Adrenal gland (tissue), 12 donors: ENCODE data around the gene HECW1. TPM values are rescaled to one million over a fixed set of nuclear protein-coding genes. Genes with fewer than 3 reads are reported as not detected.

Experiments
- DNase-seq, 7 donors: peaks; one replicate each; pipeline ENCODE4 v3.0.0-alpha.2; 2019 to 2020
- H3K27ac ChIP-seq, 5 donors: fragments of 200-600 bp; sonication (generic) in 4 of 5; 1 replicate in 3 of 5; 2 replicates in 2 of 5; pipeline versions ENCODE4 v1.5.1 to v1.8.0; 2016 to 2020; ENCODE audit warnings: mild to moderate bottlenecking in 1 of 5
- H3K27me3 ChIP-seq: fragments of 200-600 bp; 2 replicates; pipeline ENCODE4 v1.8.0; 2021
- H3K36me3 ChIP-seq, 2 donors: fragments of 200-600 bp; replicated peaks in 1 of 2; 1 replicate in 1 of 2; 2 replicates in 1 of 2; pipeline versions ENCODE4 v1.5.1 to v1.8.0; 2018 to 2022
- H3K4me1 ChIP-seq, 2 donors: fragments of 200-600 bp; replicated peaks in 1 of 2; 1 replicate in 1 of 2; 2 replicates in 1 of 2; pipeline versions ENCODE4 v1.5.1 to v1.8.0; 2018 to 2021
- H3K4me3 ChIP-seq, 4 donors: fragments of 200-600 bp; sonication (generic) in 3 of 4; one replicate each; pipeline ENCODE4 v1.5.1; 2016 to 2018
- H3K9me3 ChIP-seq, 3 donors: fragments of 200-600 bp; sonication (generic) in 1 of 3; replicated peaks in 1 of 3; 1 replicate in 2 of 3; 2 replicates in 1 of 3; pipeline versions ENCODE4 v1.5.1 to v1.8.0; 2016 to 2021
- CTCF ChIP-seq, 6 experiments: fragments of 450-650 bp in 4 of 6; fragments of 200-600 bp in 2 of 6; sonication (generic) in 1 of 6; IDR thresholded peaks; 1 replicate in 5 of 6; 2 replicates in 1 of 6; pipeline versions ENCODE4 v1.5.1 to v1.8.0; 2016 to 2021; ENCODE audit warnings: antibody characterized with exemption in 6 of 6, mild to moderate bottlenecking in 2 of 6, moderate library complexity in 1 of 6
- POLR2A ChIP-seq, 2 donors: fragments of 450-650 bp; IDR thresholded peaks; one replicate each; pipeline ENCODE4 v1.6.1; 2017; ENCODE audit warnings: antibody characterized with exemption in 2 of 2, mild to moderate bottlenecking in 2 of 2, moderate library complexity in 1 of 2
- whole genome bisulfite sequencing, 4 donors: extraction: QIAGEN DNeasy Blood & Tissue Kit in 2 of 4; methylation state at CpG; one replicate each; pipeline versions ENCODE4 v1.1.5 to v1.1.7; 2013 to 2017; 5-methylcytosine and 5-hydroxymethylcytosine counted together
- intact Hi-C, 2 donors: fragments of 100-400 bp; cut with DNase I; formaldehyde crosslinking; loops; one replicate each; pipeline versions ENCODE4 v1.14.1 to v1.15.0; 2022 to 2023
- polyA plus RNA-seq, 3 donors: library from polyadenylated mRNA; stranded (reverse); fragments of 200-250 nt in 2 of 3; fragments of 350-450 nt in 1 of 3; fragmentation: Illumina TruSeq in 1 of 3; extraction: RNeasy Lipid Tissue Mini Kit (QIAGEN cat#74804) in 1 of 3; gene quantifications; one replicate each; pipeline ENCODE4 v1.2.3, GENCODE V29; 2013 to 2014
- total RNA-seq, 9 donors: library from RNA; depleted of rRNA in 4 of 9; stranded (reverse); fragments of >200 nt in 4 of 9; fragments of 120-200 nt in 1 of 9; fragmentation: NEBNext Ultra II Directional in 1 of 9; extraction: Animal tissue kit (Norgen Biotek cat#: 25700) in 1 of 9; gene quantifications; one replicate each; pipeline versions ENCODE4 v1.1.0 to v1.2.4, GENCODE V29; 2013 to 2023
- donor health status: healthy with polysubstance abuse.
- donor health status: Bipolar disorder and iron deficiency.
- donor health status: DM: yes; HTN: yes; CAD: no.
- donor health status: DM: no; HTN: no; CAD: no.
- donor health status: DM: no; HTN: no; CAD: no.
- donor health status: DM: yes; HTN: yes; CAD: no.

The HECW1 gene
- total and polyA plus RNA-seq, 12 donors = under 0.01 to 3.2 (median 0.06) TPM; not detected in 4

- no peak overlapping the region for H3K27ac ChIP-seq
- H3K36me3 ChIP-seq = no peaks in the 10 kb centered on the region
- no peak for DNase-seq
- no peak overlapping the region for H3K4me3 ChIP-seq
- intact Hi-C loops = no loop called here
- 77 to 92% (median 86%) methylated on average over 5 to 9 of the region's 9 CpGs for WGBS, 4 donors
- TF ChIP-seq CTCF (IDR thresholded peaks at IDR 0.05) = no peak
- TF ChIP-seq POLR2A (IDR thresholded peaks at IDR 0.05) = no peak
- H3K27me3 ChIP-seq = no peaks in the 10 kb centered on the region
- H3K4me1 ChIP-seq = no peaks in the 10 kb centered on the region
- H3K9me3 ChIP-seq = no peaks in the 10 kb centered on the region
Observed at GRCh38 chr7:43537765-43538403, 425.4 kb downstream of the HECW1 start.

- DNase-seq = no peak
- H3K36me3 ChIP-seq = no peaks in the 10 kb centered on the region
- intact Hi-C loops = no loop called here
- H3K27me3 ChIP-seq = no peaks in the 10 kb centered on the region
- no peaks in the 10 kb centered on the region for H3K4me1 ChIP-seq
- H3K4me3 ChIP-seq = no peak overlapping the region
- H3K27ac ChIP-seq = no peak overlapping the region
- H3K9me3 ChIP-seq = no peaks in the 10 kb centered on the region
- WGBS, 4 donors = 71 to 89% (median 84%) methylated on average over 4 of the region's 4 CpGs
- no peak for TF ChIP-seq CTCF (IDR thresholded peaks at IDR 0.05)
- no peak for TF ChIP-seq POLR2A (IDR thresholded peaks at IDR 0.05)
Observed at GRCh38 chr7:43538404-43538771, 425.9 kb downstream of the HECW1 start.

- Histone ChIP-seq H3K27me3 (no peaks in the 10 kb centered on the region), H3K36me3 (no peaks in the 10 kb centered on the region), H3K4me1 (no peaks in the 10 kb centered on the region), H3K4me3 (no peak overlapping the region), H3K9me3 (no peaks in the 10 kb centered on the region), H3K27ac (no peak overlapping the region)
- DNase-seq = no peak
- 86 to 96% (median 86%) methylated on average over 3 of the region's 3 CpGs for WGBS, 4 donors
- intact Hi-C loops = no loop called here
- TF ChIP-seq CTCF (IDR thresholded peaks at IDR 0.05) (no peak), POLR2A (IDR thresholded peaks at IDR 0.05) (no peak)
Observed at GRCh38 chr7:43540471-43540870, 428.0 kb downstream of the HECW1 start.

- no peaks in the 10 kb centered on the region for H3K9me3 ChIP-seq
- WGBS, 4 donors = 74 to 90% (median 85%) methylated on average over 5 of the region's 5 CpGs
- H3K4me3 ChIP-seq = no peak overlapping the region
- TF ChIP-seq CTCF (IDR thresholded peaks at IDR 0.05) (no peak), POLR2A (IDR thresholded peaks at IDR 0.05) (no peak)
- no peak for DNase-seq
- H3K27ac ChIP-seq = no peak overlapping the region
- H3K27me3 ChIP-seq = no peaks in the 10 kb centered on the region
- no peaks in the 10 kb centered on the region for H3K36me3 ChIP-seq
- intact Hi-C loops = no loop called here
- H3K4me1 ChIP-seq = no peaks in the 10 kb centered on the region
Observed at GRCh38 chr7:43542716-43543115, 430.3 kb downstream of the HECW1 start.
